ENCODE results near the gene SMCHD1. TPM values are rescaled to one million over a fixed set of nuclear protein-coding genes. Genes with fewer than 3 reads are reported as not detected.

The SMCHD1 gene
- total RNA-seq, 4 donors from 2014 or later, result 58.4 to 270 (median 98.6) TPM

DNA sequence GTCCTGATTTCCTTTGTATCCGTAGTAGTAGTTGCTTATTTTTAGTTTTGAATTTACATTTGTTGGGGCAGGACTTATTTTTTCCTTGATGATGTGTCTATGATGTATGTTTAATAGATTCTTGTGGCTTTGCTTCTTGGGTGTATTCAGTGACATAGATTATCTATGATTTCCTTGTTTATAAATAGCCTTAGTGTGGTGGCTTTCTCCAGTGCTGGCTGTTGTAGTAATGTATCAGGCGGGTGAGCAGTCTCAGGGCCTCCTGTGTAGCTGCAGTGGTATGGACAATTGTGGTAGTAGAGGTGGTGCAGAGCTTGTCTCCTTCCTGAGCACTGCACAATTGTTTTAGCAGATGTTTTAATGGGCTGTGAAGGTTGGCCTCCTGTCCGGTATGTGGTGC, 60.5 kb downstream of the SMCHD1 start:
- H3K27ac ChIP-seq, result no peak overlapping the region
- no peak for DNase-seq
- no peaks in the 10 kb centered on the region for H3K36me3 ChIP-seq
- no peaks in the 10 kb centered on the region for H3K27me3 ChIP-seq
- no peak overlapping the region for H3K4me3 ChIP-seq
- TF ChIP-seq POLR2A (IDR thresholded peaks at IDR 0.05), result no peak
- TF ChIP-seq, protein P1, sequence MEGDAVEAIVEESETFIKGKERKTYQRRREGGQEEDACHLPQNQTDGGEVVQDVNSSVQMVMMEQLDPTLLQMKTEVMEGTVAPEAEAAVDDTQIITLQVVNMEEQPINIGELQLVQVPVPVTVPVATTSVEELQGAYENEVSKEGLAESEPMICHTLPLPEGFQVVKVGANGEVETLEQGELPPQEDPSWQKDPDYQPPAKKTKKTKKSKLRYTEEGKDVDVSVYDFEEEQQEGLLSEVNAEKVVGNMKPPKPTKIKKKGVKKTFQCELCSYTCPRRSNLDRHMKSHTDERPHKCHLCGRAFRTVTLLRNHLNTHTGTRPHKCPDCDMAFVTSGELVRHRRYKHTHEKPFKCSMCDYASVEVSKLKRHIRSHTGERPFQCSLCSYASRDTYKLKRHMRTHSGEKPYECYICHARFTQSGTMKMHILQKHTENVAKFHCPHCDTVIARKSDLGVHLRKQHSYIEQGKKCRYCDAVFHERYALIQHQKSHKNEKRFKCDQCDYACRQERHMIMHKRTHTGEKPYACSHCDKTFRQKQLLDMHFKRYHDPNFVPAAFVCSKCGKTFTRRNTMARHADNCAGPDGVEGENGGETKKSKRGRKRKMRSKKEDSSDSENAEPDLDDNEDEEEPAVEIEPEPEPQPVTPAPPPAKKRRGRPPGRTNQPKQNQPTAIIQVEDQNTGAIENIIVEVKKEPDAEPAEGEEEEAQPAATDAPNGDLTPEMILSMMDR (IDR thresholded peaks at IDR 0.05), result no peak
- H3K4me1 ChIP-seq, result no peaks in the 10 kb centered on the region
- intact Hi-C loops (cut with DNase I; ENCODE audit: low total_unique reads), result no loop called here
- H3K9me3 ChIP-seq, result no peaks in the 10 kb centered on the region

DNA sequence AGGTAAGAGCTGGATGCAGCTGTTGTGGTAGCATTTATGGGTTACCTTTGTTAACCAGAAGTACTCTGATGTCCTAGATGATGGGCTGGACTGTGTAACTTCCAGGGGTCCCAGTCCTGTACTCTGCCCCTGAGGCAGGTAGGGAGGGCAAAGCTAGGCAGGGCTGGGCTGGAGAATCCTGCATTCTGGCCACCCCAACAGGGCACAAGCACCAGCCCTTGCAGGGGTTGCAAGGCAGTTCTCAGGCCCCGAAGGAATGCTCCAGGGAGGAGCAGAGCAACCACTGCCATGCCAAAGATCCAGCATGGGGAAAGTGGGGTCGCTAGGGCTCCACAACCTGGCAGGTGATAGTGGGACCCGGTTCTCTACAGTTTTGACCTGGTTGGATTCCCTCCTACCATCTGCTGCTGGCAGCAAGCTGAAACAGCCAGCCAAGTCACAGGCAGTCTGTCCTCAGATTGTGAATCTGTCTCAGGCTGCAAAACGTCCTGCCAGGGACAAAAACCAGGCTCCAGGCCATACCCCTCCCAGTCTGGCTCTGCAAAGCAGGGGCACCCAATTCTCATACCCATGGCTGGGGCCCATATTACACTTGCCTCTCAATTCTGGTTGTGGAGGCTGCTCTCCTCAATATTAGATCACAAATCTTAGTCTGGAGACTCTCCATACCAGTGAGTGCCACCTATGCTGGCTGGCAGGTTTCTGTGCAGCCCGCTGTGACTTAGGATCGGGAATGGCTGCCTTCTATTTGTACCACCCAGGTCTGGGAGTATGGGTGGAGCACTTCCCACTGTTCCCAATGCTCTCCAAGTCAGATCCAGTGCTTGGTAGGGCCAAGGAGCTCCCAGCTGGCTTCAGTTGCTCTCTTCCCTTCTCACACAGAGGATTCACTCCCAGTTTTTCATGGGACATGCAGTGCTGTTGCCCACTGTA, 61.1 kb downstream of the SMCHD1 start:
- intact Hi-C loops (cut with DNase I; ENCODE audit: low total_unique reads), result no loop called here
- Histone ChIP-seq H3K4me3 (no peak overlapping the region), H3K27ac (no peak overlapping the region), H3K4me1 (no peaks in the 10 kb centered on the region), H3K27me3 (no peaks in the 10 kb centered on the region), H3K36me3 (no peaks in the 10 kb centered on the region), H3K9me3 (no peaks in the 10 kb centered on the region)
- DNase-seq, result no peak
- TF ChIP-seq, protein P1 (IDR thresholded peaks at IDR 0.05), result no peak
- no peak for TF ChIP-seq POLR2A (IDR thresholded peaks at IDR 0.05)

DNA sequence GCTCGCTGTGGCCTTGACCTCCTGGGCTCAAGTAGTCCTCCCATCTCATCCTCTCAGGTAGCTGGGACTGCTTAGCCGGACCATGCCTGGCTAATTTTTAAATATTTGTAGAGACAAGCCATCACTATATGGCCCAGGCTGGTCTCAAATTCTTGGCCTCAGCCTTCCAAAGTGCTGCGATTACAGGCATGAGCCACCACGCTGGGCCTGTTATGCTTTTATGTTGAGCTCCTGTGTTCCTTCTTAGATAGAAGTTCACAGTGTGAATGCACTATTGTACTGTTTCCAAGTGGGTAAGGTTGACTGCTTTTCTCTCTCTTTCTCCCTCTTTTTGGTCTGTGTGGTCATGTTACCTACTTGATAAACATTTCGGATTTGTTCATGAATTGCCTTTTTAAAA, 61.9 kb downstream of the SMCHD1 start:
- Histone ChIP-seq H3K4me1 (no peaks in the 10 kb centered on the region), H3K27ac (no peak overlapping the region), H3K27me3 (no peaks in the 10 kb centered on the region), H3K9me3 (no peaks in the 10 kb centered on the region), H3K36me3 (no peaks in the 10 kb centered on the region), H3K4me3 (no peak overlapping the region)
- DNase-seq, result no peak
- no peak for TF ChIP-seq POLR2A (IDR thresholded peaks at IDR 0.05)
- TF ChIP-seq, protein P1 (IDR thresholded peaks at IDR 0.05), result no peak
- intact Hi-C loops (cut with DNase I; ENCODE audit: low total_unique reads), result no loop called here

DNA sequence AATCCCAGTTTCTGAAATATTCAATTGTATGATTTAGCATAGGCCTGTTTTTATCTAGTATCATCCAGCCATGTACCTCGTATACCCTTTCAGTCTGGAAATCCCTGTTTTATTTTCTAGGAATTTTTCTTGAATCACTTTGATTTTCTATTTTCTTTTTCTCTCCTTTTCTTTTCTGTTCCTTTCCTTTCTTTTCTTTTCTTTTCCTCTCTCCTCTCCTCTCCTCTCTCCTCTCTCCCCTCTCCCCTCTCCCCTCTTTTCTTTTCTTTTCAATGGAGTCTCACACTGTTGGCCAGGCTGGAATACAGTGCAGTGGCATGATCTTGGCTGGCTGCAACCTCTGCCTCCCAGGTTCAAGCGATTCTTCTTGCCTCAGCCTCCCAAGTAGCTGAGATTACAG, 63.5 kb downstream of the SMCHD1 start:
- H3K9me3 ChIP-seq, result no peaks in the 10 kb centered on the region
- H3K4me3 ChIP-seq, result no peak overlapping the region
- no peak overlapping the region for H3K27ac ChIP-seq
- no peaks in the 10 kb centered on the region for H3K4me1 ChIP-seq
- no peaks in the 10 kb centered on the region for H3K36me3 ChIP-seq
- TF ChIP-seq, protein P1 (IDR thresholded peaks at IDR 0.05), result no peak
- intact Hi-C loops (cut with DNase I; ENCODE audit: low total_unique reads), result no loop called here
- DNase-seq, result no peak
- no peaks in the 10 kb centered on the region for H3K27me3 ChIP-seq

DNA sequence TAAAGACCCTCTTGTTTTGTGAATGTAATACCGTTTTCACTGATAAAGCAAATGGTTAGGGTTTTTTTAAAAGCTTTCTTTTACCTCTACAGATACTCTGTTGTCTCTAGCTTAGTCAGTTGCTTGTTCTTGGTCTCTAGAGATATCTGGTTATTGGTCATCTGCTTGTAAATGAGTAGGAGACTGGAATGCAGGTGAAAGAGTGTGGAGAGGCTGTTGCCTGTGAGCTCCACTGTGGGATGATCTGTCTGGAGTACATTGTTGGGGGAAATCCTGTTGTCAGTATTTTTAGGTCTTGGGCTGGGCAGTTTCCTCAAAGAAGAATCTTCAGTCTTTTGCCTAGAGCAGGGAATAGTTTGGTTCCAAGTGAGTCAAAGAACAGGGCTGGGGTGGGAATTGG, 67.7 kb downstream of the SMCHD1 start:
- Histone ChIP-seq H3K27me3 (no peaks in the 10 kb centered on the region), H3K27ac (no peak overlapping the region), H3K9me3 (no peaks in the 10 kb centered on the region), H3K4me3 (no peak overlapping the region), H3K4me1 (no peaks in the 10 kb centered on the region), H3K36me3 (no peaks in the 10 kb centered on the region)
- no peak for TF ChIP-seq POLR2A (IDR thresholded peaks at IDR 0.05)
- intact Hi-C loops (cut with DNase I; ENCODE audit: low total_unique reads), result no loop called here
- no peak for DNase-seq

Data from uterus (tissue), 4 donors.